ENCODE results near the gene VTI1A.

The VTI1A gene

DNA sequence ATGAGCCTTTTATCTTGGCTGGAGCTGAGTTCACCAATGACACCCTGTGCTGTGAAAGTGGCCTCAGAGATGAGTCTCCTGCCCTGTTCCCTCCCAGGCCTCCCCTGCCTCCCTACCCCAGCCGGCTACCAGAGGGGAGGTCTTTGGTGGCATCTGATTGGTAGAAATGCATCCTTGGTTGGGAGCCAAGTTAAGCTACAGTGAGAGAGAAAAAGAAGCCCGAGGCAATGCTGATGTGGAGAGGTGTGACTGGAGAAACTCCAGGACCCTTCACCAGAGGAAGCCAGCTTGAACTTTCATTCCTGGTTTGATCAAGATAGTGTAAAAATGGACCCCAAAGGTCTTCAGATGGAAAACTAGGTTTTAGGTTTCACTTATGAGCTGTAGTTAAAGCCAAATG lies 311.9 kb downstream of the VTI1A start:
- DNase-seq (ENCODE audit: low spot score) = no peak

DNA sequence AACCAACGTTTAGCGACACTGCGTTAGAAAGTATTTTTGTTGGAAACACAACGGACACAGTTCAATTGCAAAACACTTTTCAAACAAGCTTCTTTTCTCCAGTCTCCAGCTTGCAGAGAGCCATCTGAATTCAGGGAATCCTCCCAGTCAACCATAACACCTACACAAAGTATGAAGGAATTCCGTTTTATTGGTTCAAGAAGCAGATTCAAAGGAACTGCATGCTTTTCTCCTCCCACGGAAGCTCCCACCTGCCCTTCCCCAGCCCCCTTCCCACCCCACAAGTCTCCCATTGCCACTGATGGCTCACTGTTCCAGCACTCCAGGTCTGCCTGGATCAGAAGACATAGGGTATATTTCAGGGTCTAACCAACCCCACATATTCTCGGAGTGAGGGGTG lies 312.5 kb downstream of the VTI1A start:
- no peak for DNase-seq (ENCODE audit: low spot score)

DNA sequence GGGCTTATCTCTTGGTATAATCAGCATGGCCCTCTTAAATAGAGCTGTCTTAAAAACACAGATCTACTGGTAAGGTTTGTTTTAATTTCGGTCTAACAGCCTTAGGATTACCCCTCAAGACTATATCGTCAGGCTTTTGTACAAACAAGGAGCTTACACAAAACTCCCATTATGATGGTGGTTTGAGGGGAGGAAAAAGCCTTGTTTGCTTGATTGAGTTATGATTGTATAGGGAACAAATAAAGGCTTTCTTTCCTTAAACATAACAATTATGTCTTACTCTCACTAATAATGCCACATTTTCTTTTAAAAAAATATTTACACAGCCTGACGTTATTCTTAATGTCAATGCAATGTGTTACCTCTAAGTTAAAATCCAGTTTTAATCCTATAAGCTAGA lies 314.2 kb downstream of the VTI1A start:
- no peak for DNase-seq (ENCODE audit: low spot score)

DNA sequence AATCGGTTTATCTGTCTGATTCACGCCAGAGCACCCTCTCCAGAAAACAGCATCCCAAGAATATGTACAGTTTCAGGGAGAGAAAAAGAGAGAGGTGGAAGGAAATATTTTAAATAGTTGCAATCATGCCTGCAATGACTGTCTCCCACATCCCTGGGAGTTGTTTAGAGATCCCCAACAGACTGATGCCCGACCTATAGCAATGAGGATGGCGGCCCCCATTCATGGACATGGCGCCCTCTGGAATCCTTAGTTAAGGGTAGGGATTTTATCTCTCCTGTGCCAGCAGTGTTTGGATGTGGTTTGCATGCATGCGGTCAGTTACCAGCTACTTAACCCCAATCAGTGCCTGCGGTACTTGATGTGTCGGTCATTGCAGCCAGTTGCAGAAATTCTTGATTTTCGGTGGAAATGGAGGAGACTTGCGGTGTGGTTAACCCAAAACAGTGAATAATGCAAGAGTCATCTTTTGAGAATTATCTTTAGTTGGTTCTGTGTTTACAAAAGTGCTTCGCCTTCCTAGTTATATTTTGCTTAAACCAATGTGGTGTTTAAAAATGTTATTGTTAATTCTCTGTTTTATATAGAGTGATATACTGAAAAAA lies 317.0 kb downstream of the VTI1A start:
- no peak for DNase-seq (ENCODE audit: low spot score)

DNA sequence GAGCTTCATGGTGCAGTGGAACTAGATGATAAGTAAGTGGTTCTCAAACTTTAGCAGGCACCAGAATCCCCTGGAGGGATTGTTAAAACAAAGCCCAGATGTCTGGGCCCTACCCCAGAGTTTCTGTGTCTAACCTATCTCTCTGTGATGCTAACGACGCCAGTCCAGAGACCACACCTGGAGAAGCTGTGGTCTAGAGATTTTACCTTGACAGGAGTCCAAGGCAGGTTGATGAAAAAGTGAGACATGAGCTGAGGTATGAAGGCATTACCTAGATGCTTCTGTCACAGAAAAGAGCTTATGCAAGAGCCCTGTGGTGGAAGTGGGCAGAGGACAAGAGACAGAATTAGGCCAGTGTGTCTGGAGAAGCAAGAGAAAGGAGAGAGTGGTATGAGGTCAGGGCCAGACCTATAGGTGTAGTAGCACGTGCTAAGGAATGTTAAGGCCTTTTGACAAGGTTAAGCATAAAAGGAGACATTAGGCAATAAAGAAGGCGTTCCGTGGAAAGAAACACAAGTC lies 318.8 kb downstream of the VTI1A start:
- DNase-seq (ENCODE audit: low spot score) = no peak

DNA sequence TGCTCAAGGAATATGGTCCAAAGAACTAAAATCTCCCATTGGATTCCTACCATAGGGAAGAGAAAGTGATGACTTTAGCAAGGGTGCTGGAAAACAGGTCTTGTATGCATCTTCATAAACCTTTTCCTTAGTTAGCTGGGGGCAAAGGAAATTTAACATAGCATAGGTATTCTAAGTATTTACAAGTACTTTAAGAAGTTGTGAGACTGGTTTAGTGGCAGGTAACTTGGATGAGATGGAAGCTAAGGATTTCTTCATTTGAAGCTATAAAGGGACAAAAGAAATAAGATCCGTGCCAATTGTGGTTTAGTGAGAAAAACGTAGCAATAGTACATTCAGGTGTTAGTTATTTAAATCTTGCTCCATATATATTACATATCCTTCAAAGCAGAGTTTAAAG lies 319.6 kb downstream of the VTI1A start:
- DNase-seq (ENCODE audit: low spot score) = no peak

DNA sequence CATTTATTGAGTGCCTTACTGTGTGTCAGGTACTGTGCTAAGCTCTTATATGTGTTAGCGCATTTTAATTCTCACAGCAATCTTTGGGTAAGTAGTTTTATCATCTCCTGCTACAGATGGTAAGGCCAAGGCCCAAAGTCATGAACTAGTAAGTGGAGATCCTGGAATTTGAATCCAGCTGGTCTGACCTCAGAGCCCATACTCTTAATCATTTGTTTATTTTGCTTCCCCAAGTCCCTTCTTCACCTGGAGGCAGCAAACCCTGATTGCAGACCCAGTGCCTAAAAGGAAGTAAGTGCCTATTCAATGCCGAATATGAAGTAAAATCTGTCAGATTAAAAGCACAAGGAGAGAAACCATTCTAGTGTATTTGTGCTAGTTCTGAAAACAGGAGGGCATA lies 320.1 kb downstream of the VTI1A start:
- DNase-seq (ENCODE audit: low spot score) = no peak

DNA sequence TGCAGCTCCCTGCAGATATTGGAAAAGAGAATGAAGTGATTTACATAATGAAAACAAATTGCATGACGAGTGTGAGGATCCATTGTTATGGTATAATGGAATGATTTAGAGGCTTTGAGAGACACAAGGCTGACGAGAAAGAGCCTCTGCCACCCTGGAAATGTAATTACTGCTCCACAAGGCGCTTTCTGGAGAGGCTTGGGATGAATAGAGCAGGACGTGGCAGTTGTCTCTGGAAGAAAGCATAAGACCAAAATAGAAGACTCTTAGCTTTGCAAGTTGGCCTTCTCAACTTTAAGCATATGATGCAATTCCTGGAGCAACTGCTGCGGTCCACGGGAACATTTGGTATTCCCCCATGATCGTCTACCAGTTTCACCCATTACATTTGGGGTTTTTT lies 321.1 kb downstream of the VTI1A start:
- no peak for DNase-seq (ENCODE audit: low spot score)

DNA sequence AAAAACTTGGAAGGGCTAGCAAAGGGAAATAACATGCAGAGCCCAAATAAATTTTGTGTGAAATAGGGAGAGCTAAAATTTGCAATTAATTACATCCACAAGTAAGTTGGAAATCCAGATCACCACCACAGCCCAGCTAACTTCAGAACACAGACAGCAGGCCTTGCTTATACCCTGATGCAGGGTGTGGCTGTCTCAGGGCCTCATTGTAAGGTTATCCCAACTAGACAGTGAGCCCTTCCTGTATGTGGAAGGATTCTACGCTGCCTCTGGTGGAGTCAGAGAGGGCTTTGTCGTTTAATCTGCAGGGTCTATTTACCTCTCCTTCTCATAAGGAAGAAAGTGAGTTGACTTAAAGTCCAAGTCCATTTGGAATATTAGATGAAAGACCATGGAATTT lies 322.1 kb downstream of the VTI1A start:
- no peak for DNase-seq (ENCODE audit: low spot score)

DNA sequence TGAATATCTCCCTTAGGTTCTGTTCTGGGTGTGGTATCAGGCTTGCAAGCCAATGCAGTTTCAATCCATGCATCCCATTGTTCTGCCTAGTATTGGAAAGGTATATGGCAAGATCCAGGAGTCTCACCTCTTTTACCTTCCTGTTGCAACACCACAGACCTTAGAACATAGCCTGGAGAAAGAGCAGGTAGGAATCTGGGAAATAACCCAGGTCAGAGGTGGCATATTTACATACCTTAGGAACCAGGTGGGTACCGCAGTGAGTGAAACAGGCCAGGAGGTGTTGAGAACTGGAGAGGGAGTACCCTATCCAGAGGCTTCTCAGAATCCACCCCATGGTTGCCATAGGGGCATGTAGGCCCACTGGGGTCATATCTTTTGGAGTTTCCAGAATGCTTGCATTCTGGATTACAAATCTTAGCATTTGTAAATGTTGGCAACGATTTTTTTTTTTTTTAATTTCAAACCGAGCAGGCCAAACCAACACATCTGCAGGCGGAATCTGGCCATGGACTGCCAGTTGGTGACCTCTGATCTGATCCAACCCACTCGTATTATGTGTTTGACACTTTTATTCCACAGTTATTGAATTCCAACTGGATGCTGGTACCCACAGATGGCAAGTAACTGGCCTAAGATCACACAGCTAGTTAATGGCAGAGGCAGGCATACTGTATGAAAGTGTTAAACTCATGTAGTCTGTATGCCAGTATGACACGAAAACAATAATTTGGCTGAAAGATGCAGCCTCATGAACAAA lies 322.8 kb downstream of the VTI1A start:
- DNase-seq (ENCODE audit: low spot score) = no peak

DNA sequence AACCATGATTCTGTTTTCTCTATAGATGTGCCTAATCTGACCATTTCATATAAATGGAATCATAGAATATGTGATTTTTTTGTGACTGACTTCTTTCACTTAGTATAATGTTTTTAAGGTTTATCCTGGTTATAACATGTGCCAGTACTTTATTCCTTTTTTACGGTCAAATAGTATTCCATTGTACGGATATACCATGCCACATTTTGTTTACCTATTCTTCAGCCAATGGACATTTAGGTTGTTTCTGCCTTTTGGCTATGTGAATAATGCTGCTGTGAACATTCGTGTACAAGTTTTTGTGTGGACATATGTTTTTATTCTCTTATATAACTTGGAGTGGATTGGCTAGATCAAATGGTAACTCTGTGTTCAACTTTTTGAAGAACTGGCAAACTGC lies 324.7 kb downstream of the VTI1A start:
- no peak for DNase-seq (ENCODE audit: low spot score)

DNA sequence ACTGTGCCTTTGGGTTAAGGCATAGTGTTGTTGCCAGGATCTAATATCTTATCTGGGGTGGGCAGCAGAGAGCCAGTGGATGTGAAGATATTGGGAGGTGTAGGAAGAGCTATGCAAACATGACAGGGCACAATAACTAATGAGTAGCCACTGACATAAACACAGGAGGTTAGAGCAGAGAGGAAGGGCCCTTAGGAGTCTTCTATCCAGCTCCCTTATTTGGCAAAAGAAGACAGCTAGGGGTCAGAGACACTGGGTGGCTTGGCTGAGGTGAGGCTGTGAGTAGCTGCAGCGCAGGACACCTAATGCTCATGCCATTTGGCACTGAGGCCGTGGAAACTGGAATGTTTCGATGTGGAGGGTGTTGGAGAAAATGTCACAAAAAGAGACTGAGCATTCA lies 326.8 kb downstream of the VTI1A start:
- DNase-seq (ENCODE audit: low spot score) = no peak

DNA sequence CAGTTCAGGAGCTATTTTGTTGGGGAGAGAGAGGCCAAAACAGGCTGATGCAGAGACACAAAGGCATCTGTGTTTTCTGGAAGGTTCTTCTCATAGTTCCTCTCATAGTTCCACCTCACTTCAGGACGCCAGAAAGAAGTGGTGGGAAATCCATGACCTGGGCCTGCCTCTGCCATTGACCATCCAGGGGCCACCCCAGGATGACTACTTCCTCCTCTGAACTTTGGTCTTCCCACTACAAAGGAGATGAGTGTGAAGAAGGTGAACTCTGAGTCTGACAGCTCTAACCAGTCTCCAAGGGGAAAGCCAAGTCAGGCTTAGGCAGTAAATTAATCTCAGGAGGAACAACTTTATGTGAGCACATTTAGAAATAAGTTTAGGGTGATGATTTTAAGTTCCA lies 327.2 kb downstream of the VTI1A start:
- DNase-seq (ENCODE audit: low spot score) = no peak

DNA sequence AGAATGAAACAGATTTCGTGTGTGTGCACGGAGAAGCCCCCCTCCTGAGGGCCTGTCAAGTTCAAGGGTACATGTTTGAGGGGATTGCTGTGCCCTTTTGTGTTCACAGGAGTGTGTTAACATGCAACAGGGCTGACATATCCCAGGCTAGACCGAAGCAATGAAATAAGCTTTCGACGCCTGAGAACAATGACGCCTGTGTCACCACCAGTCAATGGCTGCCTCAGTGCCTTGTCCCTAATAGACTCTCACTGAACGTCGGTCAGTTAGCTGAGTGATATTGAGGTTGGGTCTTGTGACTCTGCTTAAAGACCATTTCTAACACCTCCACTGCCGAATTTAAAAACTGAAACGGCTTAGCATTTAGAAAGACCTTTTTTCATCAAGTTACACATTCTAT lies 327.8 kb downstream of the VTI1A start:
- no peak for DNase-seq (ENCODE audit: low spot score)

DNA sequence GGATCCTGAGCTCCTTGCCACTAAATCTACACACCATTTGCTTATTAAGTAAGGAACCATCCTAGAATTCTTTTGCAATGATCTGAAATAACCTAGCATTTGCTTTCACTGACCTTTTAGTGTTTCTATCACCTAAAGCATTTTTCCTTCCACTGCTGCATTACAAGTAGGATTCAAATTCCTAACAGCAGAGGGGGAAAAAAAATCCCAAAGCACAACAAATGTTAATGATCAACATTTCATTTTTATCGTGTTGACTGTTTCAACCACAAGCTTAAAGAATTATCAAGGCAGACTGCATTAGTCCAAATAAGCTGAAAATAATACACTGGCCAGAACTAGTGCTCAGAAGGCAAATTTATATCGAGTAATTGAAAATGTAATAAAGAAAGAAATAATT lies 328.4 kb downstream of the VTI1A start:
- no peak for DNase-seq (ENCODE audit: low spot score)

DNA sequence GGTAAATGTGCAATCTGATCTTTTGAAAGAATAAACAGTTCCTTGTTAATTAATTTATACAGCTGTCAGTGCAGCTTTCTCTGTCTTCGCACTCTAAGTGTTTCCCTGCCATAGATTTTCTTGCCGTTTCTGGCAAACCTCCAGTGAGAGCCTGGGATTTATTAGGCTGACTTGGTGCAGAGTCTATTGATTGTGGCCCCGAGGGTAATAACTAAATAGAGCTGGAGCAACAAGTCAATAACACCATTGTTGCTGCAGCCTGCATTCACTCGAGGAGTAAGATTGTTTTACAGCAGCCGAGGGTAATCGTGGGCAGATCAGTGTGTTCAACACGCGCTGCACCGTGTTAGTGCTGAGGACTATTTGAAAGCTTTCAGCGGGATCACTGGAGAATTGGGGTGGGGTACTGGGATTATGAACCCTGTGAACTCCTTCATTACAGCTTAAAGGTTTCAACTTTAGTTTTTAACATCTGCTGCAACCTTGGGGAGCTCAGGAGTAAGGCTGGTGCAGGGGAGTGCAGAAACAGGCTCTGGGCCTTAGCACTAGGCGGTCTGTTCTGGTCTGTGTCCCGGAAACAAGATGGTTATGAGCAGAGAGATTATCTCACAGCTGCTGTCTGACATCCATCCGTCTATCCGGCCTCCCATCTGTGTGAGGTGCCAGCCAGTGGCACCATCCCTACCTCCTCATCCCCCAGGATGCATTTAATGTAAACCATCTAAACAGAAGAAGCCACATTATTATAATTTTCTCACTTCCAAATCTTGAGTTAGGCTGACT lies 329.1 kb downstream of the VTI1A start:
- DNase-seq (ENCODE audit: low spot score) = no peak

DNA sequence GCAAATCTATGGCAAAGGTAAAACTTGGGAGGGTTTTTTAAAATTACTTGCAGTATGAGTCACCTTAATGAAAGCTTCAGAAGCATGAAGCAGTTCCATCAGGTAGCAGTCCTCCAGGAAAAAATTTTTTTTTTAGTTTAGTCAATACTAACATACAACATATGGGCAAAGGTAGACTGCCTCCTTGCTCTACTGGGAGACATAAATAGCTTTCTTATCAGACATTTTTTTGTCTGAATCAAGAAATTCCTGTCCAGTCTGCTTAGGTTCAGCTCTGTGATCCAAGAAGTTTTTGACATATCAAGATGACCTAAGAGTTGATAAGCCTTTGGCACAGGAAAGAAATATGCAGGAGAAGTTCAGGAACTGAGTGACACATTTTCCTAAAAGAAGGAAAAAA lies 331.6 kb downstream of the VTI1A start:
- DNase-seq (ENCODE audit: low spot score) = no peak

DNA sequence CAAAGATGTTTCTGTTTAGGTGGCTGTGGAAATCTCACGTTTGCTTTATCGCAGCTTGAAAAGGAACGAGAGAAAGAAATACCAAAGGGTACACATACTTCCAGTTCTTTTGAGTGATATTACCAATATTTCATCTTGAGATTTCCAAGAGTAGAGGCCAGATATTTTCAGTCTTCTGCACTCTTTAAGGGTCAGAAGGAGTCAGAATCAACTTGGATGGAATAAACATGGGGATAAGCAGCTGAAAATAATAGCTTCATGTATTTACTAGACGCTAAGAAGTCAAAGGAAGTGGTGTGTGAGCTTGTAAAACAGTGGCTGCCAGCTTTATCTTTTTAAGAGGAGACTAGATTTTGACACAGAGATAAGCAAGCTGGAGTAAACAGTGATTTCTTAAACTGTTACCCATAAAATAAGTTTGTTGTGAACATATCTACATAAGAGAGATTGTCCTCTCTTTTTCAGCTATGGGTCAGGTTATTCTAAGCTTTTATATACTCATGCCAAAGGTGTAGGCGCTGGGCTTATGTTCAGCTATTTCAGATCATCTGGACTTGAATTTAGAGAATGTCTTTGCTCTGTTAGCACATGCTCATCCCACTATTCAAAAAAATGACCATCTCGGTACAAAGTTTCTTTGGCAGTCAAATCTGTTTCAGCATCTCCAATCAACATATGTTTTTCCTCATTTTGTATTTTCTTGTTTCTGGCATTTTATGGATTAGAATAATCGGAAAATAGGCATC lies 332.2 kb downstream of the VTI1A start:
- DNase-seq (ENCODE audit: low spot score) = no peak

DNA sequence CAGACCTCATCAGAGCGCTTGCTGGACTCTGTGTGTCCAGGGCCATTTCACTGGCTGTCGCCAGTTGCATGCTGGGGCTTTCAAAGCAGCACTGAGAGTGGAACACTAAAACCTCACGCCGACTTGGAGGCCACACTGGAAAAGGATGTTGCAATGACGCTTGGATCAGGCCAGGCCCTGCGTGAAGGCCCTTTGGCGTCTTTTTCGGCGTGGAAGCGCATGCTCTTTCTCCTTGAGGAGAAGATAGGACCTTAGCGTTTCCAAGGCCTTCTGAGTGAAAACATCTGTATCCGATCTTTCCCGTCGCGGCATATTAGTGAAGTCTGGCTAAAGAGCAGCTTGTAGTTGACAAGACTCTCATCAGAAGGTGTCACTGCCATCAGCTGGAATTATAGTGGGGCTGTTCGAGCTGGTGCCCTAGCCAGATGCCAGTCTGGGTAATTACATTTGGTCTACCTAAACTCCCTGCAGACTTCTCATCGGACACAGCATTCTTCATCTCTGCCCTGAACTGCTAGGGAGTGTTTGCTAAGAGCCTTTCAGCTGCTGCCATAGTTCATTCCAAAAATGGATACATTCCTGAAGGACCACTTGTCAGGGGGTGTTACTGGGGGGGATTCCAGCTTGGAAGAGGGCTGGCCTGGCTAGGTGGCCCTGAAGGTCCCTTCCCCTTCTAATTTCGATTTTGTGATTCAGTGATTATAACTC lies 335.3 kb downstream of the VTI1A start:
- DNase-seq (ENCODE audit: low spot score) = no peak

DNA sequence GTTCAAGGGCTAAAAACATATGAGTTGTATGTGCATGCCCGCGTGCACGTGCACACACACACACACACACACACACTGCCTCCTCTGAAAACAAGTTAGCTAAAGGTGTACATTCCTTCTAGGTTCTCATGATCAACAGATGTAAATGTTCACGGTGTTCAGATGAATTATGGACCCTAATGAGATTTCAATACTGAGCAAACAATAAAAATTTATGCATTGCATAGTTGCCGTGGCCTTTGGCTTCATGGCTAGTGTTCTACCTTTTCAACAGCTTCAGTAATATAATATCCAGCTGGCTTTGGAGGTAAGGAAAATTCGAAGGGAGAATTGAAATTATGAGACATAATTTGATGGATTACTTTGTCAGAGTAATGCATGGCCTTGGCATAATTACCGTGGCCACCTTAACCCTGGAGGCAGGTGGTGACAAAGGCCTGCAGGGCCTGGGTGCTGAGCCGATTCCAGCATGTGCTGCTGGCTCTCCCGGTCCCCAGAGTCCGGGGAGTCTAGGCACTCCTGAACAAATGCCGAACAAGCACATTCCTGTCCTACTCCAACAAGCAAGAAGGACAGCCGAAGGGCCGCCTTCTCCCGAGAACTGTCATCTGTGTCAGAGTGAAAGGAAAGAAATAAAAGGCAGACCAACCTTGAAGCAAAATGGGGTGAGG lies 336.5 kb downstream of the VTI1A start:
- no peak for DNase-seq (ENCODE audit: low spot score)

DNA sequence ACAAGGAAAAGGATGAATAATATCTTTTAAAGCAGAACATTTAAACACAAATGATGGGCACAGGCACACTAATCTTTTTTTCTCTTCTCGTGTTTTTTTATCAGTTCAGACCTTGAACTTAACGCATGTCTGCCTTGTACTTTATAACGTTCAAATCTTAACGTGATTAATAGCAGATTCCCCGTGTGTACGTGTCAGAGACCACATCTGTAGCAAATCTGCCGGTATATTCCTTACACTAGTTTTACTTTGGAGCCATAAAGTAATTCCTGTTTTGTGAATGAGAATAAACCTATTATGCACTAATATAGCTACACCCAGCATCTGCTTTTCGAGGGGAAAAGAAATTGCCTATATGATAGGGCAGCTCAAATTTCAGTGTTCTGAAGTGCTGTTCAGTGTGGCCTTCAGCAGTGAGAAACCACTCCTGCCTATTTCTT lies 337.0 kb downstream of the VTI1A start:
- DNase-seq (ENCODE audit: low spot score) = no peak

Data from hematopoietic multipotent progenitor cell treated with erythropoietin and hydrocortisone succinate and interleukin-3 and kit ligand, for 17 days (in vitro differentiated cells).